ENCODE results near the gene TRIM75. TPM values are rescaled to one million over a fixed set of nuclear protein-coding genes. Genes with fewer than 3 reads are reported as not detected.
"Not testable (repeated sequence)": the region's sequence is repeated elsewhere in the genome, so short reads cannot be mapped to it uniquely, and the experiment has no call there.

TRIM75 gene
- total RNA-seq, 2 experiments from 2014 or later, result not detected

DNA sequence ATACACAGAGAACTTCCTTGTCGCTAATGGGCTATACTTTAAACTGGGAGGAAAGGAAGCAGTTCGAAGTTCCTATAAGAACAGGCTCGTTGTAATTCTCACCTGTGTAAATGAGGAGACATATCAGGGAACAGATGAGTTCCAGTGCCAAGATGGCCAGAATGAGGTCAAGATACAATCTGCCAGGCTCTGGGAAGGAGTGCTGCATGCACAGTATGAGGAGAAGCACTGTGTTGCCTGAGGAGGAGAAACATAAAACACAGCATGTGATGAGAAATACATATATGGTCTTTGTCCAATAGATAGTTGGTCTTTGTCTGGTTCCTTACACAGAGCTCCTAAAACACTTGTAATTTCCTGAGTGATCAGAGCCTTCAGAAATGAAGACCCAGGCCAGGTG, 34.7 kb downstream of the TRIM75 start:
- H3K4me1 Mint-ChIP-seq (ENCODE audit: low read depth), result no peaks in the 10 kb centered on the region
- no peak overlapping the region for H3K27ac Mint-ChIP-seq

DNA sequence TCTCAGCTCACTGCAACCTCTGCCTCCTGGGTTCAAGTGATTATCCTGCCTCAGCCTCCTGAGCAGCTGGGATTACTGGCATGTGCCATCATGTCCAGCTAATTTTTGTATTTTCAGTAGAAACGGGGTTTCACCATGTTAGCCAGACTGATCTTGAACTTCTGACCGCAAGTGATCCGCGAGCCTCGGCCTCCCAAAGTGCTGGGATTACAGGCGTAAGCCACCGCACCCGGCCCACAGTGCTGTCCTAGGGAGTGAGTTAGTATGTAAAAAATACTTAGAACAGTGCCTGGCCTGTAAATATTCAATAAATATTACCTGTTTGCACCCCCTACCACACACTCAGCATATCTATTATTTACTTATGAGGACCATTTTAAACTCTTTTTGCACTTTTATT, 38.5 kb downstream of the TRIM75 start:
- H3K4me1 Mint-ChIP-seq (ENCODE audit: low read depth); DNase-seq; H3K27me3 Mint-ChIP-seq (ENCODE audit: low read depth); intact Hi-C loops (cut with micrococcal nuclease); H3K9me3 Mint-ChIP-seq; CTCF ChIA-PET; H3K4me3 Mint-ChIP-seq; H3K27ac Mint-ChIP-seq: not testable (repeated sequence)
- peaks cover 15% of the 10 kb centered on the region for H3K36me3 Mint-ChIP-seq (ENCODE audit: low read depth)

More for the DNA sequence above, 34.7 kb downstream of the TRIM75 start:
- intact Hi-C loops (cut with micrococcal nuclease), result no loop called here
- CTCF ChIA-PET, result interaction anchor here (0.6 to 0.7 kb wide), 2 partner anchors 9 to 261 kb away, joined by 3 read pairs; no protein-coding TSS in a partner anchor
- H3K4me3 Mint-ChIP-seq, result no peak overlapping the region
- no peaks in the 10 kb centered on the region for H3K27me3 Mint-ChIP-seq (ENCODE audit: low read depth)
- H3K36me3 Mint-ChIP-seq (ENCODE audit: low read depth), result peaks cover 24% of the 10 kb centered on the region
- no peak for DNase-seq
- H3K9me3 Mint-ChIP-seq, result no peaks in the 10 kb centered on the region

DNA sequence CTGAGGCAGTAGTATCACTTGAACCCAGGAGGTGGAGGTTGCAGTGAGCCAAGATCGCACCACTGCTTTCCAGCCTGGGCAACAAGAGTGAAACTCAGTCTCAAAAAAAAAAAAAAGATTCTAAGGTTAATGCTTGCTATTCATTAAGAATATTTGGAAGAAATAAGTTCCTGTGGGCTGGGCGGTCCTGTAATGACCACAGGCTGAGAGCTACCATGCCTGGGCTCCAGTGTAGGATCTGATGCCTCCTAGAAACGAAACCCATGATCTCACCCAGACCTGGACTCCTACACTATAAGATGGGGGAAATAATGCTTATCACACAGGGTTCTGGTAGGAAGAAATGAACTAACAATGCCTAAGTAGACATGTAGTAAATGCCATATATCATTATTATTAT, 41.2 kb downstream of the TRIM75 start:
- CTCF ChIA-PET, result no interaction called here
- no peak for DNase-seq
- Mint-ChIP-seq H3K9me3 (no peaks in the 10 kb centered on the region), H3K4me3 (no peak overlapping the region), H3K4me1 (ENCODE audit: low read depth) (no peaks in the 10 kb centered on the region), H3K36me3 (ENCODE audit: low read depth) (peaks cover 7% of the 10 kb centered on the region), H3K27me3 (ENCODE audit: low read depth) (no peaks in the 10 kb centered on the region), H3K27ac (no peak overlapping the region)
- intact Hi-C loops (cut with micrococcal nuclease), result no loop called here

DNA sequence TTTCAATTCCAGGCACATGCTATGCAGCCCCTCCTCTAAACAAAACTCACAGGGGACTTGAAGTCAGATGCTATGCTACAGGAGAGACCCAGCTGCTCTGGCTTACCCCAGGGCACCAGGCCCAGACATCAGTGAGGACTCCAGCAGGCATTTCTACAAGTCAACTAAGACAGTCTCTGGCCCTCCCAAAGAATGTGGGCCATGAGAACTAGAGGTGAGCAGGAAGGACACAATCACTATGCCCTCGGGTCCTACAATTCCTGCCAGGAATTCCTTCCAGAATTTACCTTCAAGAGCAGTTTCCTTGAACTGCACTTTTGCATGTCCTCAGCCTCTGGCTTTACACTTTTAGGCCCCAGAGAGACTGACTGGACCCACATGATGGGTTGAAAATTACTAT, 41.6 kb downstream of the TRIM75 start:
- no peak overlapping the region for H3K4me3 Mint-ChIP-seq
- no peak for DNase-seq
- H3K27ac Mint-ChIP-seq, result no peak overlapping the region
- H3K9me3 Mint-ChIP-seq, result no peaks in the 10 kb centered on the region
- H3K4me1 Mint-ChIP-seq (ENCODE audit: low read depth), result no peaks in the 10 kb centered on the region
- no peaks in the 10 kb centered on the region for H3K27me3 Mint-ChIP-seq (ENCODE audit: low read depth)
- peaks cover 7% of the 10 kb centered on the region for H3K36me3 Mint-ChIP-seq (ENCODE audit: low read depth)
- CTCF ChIA-PET, result no interaction called here
- intact Hi-C loops (cut with micrococcal nuclease), result no loop called here

DNA sequence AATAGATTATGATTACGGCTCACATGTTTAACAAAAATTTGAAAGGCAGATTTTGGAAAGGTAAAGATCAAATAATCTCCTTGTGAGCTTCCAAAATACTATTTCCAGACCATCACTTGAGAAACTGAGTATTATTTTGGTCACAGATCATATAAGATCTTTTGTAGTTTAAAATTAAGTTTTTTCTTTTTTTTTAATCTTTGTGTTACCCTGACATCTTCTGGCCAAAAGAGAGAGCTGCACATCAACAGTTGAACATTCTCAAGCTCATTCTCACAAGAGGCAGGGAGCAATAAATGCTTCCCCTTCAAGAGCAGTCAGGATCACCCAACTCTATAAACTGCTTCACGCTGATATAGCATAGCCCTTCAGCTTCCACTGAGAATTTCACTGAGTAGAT, 43.1 kb downstream of the TRIM75 start:
- no peak overlapping the region for H3K4me3 Mint-ChIP-seq
- H3K36me3 Mint-ChIP-seq (ENCODE audit: low read depth), result peaks cover 8% of the 10 kb centered on the region
- no peak for DNase-seq
- no peaks in the 10 kb centered on the region for H3K4me1 Mint-ChIP-seq (ENCODE audit: low read depth)
- H3K9me3 Mint-ChIP-seq, result no peaks in the 10 kb centered on the region
- CTCF ChIA-PET, result interaction anchor here (0.6 to 1.6 kb wide), 8 partner anchors 9 to 369 kb away, joined by 3 to 5 read pairs (median 3); partner anchors contain the start of gene TMEM192
- H3K27me3 Mint-ChIP-seq (ENCODE audit: low read depth), result no peaks in the 10 kb centered on the region
- intact Hi-C loops (cut with micrococcal nuclease), result loop anchor here (1.0 kb wide), 1 partner anchor 317 kb away; no protein-coding TSS in a partner anchor
- no peak overlapping the region for H3K27ac Mint-ChIP-seq

DNA sequence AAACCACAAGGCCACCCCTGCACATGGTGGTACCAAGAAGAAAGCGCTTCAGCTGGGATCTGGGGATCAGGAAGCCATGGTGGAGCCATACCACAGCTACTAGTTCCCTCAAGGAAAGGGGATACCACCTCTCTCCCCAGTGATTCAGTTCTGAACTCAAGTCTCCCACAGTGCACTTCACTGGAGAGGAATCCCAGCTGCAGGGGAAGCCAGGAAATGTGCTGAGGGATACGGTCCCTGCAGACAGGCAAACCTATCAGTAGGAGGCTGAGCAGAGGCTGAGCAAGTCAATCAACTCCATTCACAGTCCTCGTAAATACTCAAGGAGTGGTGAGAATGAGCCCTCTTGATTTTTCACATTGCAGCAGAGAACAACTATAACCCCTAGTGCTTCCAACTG, 48.0 kb downstream of the TRIM75 start:
- CTCF ChIA-PET, result interaction anchor here (0.9 kb wide), 1 partner anchor 11 kb away, joined by 3 read pairs; the partner anchor contains the start of gene TMEM192
- H3K9me3 Mint-ChIP-seq, result no peaks in the 10 kb centered on the region
- no peaks in the 10 kb centered on the region for H3K4me1 Mint-ChIP-seq (ENCODE audit: low read depth)
- peaks cover 5% of the 10 kb centered on the region for H3K36me3 Mint-ChIP-seq (ENCODE audit: low read depth)
- H3K27me3 Mint-ChIP-seq (ENCODE audit: low read depth), result no peaks in the 10 kb centered on the region
- intact Hi-C loops (cut with micrococcal nuclease), result no loop called here
- H3K4me3 Mint-ChIP-seq, result no peak overlapping the region
- no peak for DNase-seq
- H3K27ac Mint-ChIP-seq, result no peak overlapping the region

DNA sequence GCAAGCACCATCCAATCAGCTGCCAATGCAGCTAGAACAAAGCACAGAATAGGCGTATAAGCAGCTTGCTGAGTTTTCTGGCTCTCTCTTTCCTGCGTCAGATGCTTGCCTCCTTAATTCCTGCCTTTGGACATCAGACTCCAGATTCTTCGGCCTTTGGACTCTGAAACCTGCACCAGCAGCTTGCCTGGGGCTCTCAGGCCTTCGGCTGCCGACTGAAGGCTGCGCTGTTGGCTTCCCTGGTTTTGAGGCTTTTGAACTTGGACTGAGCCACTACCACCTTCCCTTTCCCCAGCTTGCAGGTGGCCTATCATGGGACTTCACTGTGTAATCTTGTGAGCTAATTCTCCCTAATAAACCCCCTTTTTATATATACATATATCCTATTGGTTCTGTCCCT, 52.9 kb downstream of the TRIM75 start:
- H3K9me3 Mint-ChIP-seq, result no peaks in the 10 kb centered on the region

More for the DNA sequence above, 52.9 kb downstream of the TRIM75 start:
- H3K4me3 Mint-ChIP-seq, result no peak overlapping the region
- intact Hi-C loops (cut with micrococcal nuclease), result no loop called here
- CTCF ChIA-PET, result interaction anchor here (0.6 kb wide), 1 partner anchor 42 kb away, joined by 3 read pairs; no protein-coding TSS in a partner anchor
- H3K27ac Mint-ChIP-seq, result no peak overlapping the region
- DNase-seq, result no peak
- H3K27me3 Mint-ChIP-seq (ENCODE audit: low read depth), result no peaks in the 10 kb centered on the region
- H3K36me3 Mint-ChIP-seq (ENCODE audit: low read depth), result peaks cover 2% of the 10 kb centered on the region
- H3K4me1 Mint-ChIP-seq (ENCODE audit: low read depth), result peaks cover 3% of the 10 kb centered on the region

Other genes starting within 250 kb of the TRIM75 start
- gene APELA, start 176.7 kb upstream of the TRIM75 start, total RNA-seq, result not detected
- under 1 TPM; 0.67 to 0.84 TPM for gene TRIM61, start 76.2 kb upstream of the TRIM75 start, total RNA-seq
- not detected for gene TRIM60, start 21.9 kb upstream of the TRIM75 start, total RNA-seq
- gene TMEM192, start 59.0 kb downstream of the TRIM75 start, total RNA-seq, result 1 to 10 TPM; 6.3 to 8.9 TPM
- 10 to 100 TPM; 36.8 to 39.2 TPM for gene KLHL2, start 153.7 kb downstream of the TRIM75 start, total RNA-seq

Measured in activated naive CD4-positive, alpha-beta T cell treated with anti-CD3 and anti-CD28 coated beads for 36 hours (primary cell).